Head of caudate nucleus (tissue), 42 donors: ENCODE measurements around the gene NAV2.

Source experiments
- DNase-seq, 42 donors: peaks; one replicate each; pipeline versions ENCODE4 v3.0.0 to v3.0.0-alpha.2; 2020 to 2021; ENCODE audit warnings: mixed read lengths in 7 of 42
- intact Hi-C: fragments of 100-400 bp; cut with DNase I; formaldehyde crosslinking; loops from one replicate; pipeline ENCODE4 v1.15.0; 2022

NAV2 gene

DNA sequence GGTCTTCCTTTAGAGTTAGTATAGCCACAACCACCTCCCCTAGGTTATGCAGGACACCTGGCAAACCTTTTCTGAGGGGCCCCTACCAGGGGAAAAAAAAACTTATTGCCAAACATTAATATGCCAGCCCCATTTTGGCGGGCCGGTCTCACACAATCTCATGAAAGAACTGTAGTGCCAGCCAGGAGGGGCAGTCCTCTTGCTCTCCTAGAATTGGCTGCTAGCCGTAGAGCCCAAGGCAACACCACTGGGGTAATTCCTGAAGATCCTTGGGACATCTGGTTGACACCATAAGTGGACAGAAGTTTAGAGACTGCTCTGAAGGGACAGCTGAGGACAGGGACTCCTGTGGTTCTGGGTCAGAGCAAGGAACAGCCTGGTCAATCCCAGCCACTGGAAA lies 24.2 kb downstream of the NAV2 start:
- DNase-seq = no peak
- intact Hi-C loops = no loop called here

DNA sequence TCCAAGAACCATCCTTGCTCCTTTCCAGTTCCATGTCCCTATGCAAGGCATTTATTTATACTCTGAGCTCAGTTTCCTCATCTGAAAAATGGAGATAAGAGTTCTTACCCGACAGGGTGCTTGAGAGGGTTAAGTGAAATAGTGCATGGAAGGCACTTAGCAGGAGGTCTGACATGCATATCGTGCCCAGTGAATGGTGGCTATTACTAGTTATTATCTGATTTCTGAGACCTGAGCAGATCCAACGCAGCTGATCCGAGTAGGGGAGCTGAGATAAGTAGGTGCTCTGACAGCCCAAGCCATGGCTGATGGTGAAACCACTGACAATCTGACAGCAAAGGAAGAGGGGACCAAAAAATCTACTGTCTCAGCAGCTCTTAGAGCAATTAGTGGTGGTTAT lies 24.9 kb downstream of the NAV2 start:
- intact Hi-C loops = no loop called here
- DNase-seq = no peak

DNA sequence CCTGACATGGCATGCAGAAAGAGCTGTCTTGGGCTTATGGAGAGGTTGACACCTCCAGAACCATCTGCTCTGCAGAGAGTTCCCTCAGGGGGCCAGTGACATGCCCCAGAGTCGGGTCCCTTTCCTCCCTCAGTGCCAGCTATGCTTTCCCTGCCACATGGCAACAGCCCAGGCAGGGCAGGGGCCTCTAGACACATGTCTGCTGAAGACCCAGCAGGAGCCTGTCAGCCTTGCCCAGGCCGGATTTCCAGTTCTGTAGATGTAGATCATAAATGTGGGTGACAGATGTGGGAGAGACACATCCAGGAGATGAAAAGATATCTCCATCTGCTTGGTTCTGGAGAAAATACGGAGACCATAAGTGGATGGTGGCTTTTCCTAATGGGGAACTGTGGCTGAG lies 25.5 kb downstream of the NAV2 start:
- intact Hi-C loops = no loop called here
- DNase-seq = no peak

DNA sequence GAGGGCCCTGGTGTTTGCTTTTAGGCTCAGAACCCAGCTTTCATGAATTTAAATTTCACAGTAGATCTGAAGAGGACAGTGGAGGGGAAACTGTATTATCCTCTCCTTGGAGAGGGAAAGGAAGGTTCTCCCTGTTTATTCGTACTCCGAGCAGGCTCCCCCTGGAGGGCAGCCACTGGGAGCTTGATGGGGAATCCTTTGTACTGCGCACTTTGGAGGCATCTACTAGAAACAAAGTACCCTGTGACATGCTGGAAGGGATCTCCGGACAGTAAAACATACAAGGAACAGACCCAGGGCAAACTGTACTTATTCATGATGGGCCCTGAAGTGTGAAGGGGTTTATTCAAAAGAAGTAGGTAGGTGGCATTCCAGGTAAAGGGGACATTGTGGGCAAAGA lies 27.2 kb downstream of the NAV2 start:
- peak in 37 of 42 donors; percentile 26 to 81 (median 67) for DNase-seq
- intact Hi-C loops = loop anchor here (10.0 kb wide), 1 partner anchor 165 kb away; no protein-coding TSS in a partner anchor

DNA sequence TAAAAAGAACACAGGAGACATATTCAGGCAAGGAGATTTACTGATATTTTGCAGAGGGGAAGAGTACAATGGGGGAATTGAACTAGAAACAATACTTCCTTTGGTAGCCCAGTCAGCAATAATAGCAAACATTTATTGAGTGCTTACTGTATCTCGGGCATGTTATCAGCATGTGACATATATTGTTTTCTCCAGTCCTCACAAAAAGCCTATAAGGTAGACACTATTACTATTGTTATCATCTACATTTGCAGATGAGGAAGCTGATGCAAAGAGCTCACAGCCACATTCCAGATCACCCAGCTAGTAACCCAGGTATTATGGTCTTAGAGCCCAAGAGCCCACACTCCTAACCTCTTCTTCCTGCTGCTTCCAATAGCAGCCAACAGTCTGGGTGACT lies 27.9 kb downstream of the NAV2 start:
- no peak for DNase-seq
- intact Hi-C loops = loop anchor here (10.0 kb wide), 1 partner anchor 164 kb away; no protein-coding TSS in a partner anchor

DNA sequence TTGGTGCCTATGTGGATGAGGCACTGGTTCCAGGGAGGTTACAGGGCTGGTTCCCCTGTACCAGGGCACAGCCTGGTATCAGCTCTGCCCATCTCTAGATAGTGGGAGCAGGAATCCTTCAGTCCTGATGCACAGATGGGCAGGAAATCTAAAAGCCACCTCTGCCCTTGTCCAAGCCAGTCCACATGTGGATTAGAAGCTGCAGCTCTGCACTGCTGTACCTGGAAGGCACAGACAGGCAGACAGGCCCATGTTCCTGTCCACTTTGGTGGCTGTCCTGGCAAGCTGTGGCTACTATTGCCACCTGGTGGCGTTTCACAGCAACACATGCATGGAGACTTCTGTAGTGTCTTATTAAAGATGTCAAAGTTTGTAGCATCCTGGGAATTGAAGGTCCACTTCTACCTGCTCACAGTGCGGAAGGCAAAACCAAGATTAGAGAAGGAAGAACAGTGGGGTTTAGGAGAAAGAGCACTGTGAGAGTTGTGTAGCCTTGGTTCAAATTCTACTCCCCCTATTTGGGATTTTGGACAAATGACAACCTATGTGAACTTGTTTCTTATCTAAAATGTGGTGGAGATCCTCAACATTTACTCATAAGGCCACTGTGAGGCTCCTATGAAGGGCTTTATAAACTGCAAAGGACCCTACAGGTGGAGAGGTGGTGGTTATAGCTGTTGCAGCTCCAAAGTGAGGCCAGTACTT lies 30.1 kb downstream of the NAV2 start:
- intact Hi-C loops = loop anchor here (2.0 to 10.0 kb wide), 2 partner anchors 162 to 184 kb away; no protein-coding TSS in a partner anchor
- DNase-seq = peak; percentile 45 to 92 (median 86)

DNA sequence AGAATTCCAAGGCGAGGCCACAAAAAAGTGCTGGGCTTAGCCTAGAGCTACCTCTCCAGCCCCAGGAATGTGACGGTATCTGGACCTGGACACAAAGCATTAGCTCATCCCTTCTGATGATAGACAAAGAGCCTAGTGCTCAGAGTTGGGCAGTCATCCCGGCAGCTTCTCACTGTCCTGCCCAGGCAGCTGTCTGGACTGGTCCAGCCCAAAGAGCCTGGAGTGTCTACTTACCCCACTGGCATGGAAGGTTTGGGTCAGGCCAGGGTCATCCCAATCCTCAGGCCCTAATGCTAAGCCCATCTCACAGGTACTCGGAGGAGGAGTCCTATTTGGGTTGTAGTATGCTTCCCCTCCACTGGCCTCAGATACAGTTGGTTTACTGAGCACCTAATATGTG lies 31.0 kb downstream of the NAV2 start:
- no peak for DNase-seq
- intact Hi-C loops = loop anchor here (2.0 to 10.0 kb wide), 2 partner anchors 161 to 185 kb away; no protein-coding TSS in a partner anchor

DNA sequence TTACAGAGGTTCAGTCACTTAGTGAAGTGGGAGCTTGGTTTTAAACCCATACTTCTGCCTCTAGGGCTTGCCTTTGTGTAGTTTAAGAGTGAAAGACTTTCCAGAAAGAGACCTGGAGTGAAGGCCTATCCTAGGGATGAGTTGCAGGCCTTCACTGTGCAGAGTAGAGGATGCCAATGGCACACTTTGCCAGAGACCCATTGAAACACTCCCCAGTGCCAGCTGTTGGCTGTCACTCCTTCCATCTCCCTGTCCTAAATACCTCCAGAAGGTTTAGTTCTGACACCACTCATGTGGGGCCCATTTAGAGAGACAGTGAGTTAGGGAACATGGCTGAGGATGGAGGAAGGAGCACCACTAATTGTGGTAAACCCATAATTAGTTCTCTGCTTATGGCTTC lies 31.5 kb downstream of the NAV2 start:
- intact Hi-C loops = loop anchor here (10.0 kb wide), 1 partner anchor 161 kb away; no protein-coding TSS in a partner anchor
- DNase-seq = no peak

DNA sequence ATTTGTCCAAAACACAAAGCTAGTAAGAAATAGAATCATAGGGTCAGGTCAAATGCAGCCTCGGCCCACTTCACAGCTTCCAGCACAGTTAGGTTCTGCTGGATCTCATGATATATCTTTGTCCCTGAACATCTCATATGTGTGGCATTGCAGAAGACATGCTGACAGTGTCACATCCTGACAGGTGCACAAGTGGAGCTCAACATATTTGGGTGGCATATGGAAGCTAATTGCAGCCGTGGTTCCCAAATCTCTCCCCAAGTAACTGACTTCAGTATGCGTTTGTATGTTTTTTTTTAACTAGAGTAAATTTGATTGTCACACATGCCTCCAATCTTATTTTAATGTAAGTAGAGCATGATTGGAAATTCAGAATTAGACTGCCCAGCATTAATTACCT lies 33.4 kb downstream of the NAV2 start:
- no peak for DNase-seq
- intact Hi-C loops = loop anchor here (10.0 kb wide), 1 partner anchor 159 kb away; no protein-coding TSS in a partner anchor

DNA sequence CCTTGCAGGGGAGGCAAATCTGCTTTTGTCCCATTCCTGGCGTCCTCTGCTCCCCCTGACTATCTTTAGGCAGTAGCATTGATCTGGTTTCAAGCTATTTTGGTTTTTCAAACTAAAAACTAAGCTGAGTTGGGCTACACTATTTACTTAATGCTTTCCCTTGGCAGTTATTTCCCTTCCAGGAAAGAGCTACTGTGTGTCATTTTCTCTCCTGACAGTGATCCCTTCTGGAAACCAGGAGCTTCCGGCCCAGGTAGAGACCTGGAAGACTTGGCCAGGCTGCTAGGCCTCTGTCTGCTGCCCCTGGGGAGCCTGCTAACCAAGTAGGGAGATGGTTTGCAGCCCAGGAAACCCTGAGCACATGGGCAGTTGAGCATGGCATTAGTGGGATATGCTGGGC lies 35.0 kb downstream of the NAV2 start:
- DNase-seq = no peak
- intact Hi-C loops = loop anchor here (10.0 kb wide), 1 partner anchor 157 kb away; no protein-coding TSS in a partner anchor

DNA sequence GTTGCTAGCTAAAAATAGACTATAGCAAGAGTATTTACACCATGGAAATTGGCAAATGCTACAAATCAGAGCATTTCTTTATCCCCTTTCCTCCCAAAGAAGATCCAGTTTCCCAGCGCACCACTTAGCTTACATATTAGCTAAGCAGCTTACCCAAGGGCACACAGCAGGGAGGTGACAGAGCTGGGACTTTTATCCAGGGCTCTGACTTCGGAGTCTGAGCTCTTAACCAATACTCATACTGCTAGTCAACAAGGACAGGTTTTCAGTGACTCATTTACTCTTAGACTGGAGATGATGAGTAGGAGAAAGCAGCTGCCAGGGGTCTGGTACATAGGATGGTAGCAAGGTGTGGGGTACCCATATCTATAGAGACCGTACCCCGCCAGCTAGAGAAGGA lies 38.4 kb downstream of the NAV2 start:
- intact Hi-C loops = no loop called here
- DNase-seq = no peak

DNA sequence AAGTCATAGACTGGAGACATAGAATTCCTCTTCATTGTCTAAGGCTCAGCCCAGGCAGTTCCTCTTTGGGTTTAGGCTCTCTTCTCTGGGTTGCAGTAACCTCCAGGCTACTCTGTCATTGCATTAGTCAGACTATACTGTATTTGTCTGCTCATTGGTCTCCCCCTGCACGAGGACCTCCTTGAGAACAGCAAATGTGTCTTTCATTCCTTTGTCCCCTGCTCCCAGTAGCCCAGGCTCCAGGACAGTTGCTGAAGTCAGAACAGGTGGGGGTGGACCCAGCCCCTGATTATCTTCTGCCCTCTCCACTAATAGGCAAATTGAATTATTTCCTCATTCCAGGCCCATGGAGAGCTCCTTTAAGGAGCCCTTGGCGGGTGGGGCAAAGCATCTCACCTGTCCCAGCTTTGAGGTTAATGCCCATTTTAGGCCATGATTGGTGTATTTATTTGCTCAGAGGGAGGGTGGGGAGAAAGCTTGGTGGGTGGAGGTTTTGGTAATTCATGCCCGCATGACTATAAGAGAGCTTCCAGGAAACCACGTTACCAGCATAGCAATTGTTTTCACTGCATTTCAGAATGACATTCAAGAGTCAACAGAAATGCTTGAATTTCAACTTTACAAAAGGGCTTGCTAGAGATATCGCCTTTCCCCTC lies 40.9 kb downstream of the NAV2 start:
- intact Hi-C loops = no loop called here

DNA sequence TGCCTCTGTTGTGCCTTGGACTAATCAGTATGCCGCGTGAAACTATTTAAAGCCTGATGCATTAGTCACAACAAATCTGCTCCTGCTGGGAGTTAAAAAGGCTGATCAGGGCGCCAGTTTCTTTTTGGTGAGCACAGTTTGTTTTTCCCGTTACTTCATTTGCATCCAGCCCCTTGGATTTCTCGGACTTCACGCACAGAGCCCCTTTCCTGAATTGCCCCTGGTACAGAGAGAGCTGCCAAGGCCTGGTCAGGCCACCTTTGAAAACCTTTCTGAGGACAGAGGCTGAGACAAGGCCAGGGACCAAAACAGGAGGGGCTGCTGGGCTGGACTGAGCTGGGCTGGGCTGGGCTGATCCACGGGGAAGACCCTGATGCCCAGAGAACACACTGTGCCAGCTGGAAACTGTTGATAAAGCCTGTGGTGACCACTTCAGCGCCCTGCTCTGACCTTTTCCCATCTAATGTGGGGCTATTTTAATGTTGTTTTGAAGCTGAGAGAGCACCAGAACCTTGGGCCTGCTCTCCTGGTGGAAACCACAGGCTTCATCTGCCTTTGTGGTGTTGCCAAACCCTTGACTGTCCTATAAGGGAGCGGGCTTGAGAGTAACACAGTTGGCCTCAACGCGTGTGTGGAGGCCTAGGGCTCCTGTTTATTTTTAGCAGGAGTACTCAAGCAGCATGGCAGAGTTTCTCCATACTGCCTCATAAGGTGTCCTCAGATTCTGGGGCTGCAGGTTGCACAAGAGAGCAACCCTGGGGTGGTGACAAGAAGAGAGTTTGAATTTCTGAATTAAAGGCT lies 44.2 kb downstream of the NAV2 start:
- DNase-seq = peak in 36 of 42 donors; percentile 15 to 85 (median 55)
- intact Hi-C loops = no loop called here

More for the DNA sequence above, 40.9 kb downstream of the NAV2 start:
- DNase-seq = no peak

DNA sequence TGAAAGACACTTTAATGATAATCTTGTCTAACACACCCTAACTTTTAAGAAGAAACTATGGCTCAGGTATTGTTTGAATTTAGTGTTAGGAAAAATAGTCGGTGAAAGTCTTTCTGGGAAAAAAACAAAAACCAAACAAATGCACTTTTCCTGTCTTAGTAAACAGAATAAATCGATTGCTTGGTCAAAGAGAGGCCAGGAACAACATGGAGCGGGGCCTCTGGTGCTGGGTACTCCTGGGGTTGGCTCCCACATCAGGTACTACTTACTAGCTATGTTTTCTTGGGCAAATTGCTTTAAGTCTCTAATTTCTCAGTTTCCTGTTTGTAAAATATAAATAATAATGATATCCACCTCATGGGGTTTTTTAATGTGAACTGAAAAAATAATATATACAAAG lies 46.8 kb downstream of the NAV2 start:
- no peak for DNase-seq
- intact Hi-C loops = no loop called here

DNA sequence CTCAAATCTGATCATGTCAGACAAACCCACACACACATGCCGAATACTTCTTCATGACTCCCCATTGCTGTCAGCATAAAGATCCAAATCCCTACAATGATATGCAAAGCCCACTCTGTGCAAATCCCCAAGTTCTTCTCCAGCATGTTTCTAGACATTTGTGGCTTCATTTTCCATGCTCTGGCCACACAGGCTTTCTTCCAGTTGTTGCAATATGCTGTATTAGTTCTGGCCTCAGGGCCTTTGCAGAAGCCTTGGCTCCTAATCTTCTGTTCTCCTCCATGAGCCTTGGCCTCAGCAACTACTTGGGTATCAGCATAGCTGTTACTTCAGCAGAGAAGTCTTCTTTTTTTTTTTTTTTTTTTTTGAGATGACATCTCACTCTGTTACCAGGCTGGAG lies 49.6 kb downstream of the NAV2 start:
- no peak for DNase-seq
- intact Hi-C loops = loop anchor here (10.0 kb wide), 1 partner anchor 113 kb away; no protein-coding TSS in a partner anchor

DNA sequence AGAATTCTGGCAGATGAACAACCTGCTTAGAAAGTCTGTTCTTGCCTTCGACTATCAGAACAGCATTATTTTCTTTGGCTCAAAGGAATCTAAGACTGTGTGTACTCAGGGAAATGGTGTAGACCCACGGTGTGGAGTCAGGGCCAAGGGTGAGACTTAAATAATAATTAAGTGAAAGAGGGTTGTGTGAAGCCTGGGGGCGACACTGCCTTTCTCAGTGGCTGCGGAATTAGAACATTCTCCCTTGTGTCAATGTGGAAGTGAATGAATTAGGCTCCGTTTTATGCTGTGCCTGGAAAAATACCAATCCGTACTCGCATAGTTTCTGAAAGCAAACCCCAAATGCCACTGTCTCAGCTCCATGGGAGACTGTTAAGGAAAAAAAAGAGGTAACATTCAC lies 50.7 kb downstream of the NAV2 start:
- peak in 3 of 42 donors; percentile 36 to 54 (median 50) for DNase-seq
- intact Hi-C loops = loop anchor here (10.0 kb wide), 1 partner anchor 111 kb away; no protein-coding TSS in a partner anchor

DNA sequence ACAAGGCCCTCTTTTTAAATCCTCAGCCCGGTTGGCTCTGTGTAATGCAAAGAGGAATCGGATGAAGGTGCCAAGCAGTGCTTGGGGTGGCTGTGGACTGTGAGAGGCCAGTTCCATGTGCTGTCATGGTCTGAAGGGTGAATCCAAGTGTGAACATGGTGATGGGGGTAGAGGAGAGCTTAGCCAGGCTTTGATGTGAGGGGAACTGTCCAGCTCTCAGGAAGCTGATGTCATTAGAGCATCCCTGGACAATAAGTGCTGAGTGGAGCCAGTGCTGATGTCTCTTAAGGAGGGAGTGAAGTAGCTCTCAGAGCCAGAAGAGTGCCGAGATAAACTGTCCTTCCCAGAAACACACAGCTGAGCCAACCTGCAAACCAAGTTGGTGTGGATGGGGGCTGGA lies 53.6 kb downstream of the NAV2 start:
- DNase-seq = no peak
- intact Hi-C loops = loop anchor here (10.0 kb wide), 1 partner anchor 109 kb away; no protein-coding TSS in a partner anchor

DNA sequence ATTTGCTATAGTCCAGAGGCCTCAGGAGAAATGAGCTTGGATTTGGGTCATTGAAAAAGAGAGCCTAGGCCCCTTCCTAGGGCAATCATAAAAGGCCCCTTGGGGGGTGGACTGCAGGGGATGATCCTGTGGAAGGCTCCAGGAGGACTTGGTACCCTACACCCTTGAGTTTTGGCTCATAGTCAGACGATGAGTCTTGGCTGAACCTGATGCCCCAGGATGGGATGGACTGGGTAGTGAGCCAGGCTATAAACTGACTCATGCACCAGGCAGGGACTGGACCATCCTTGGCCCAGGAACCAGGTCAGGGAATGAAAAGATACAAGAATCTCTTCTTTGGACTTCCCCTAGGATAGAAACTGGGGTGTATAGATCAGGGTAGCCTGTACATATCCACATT lies 54.2 kb downstream of the NAV2 start:
- no peak for DNase-seq
- intact Hi-C loops = loop anchor here (10.0 kb wide), 1 partner anchor 108 kb away; no protein-coding TSS in a partner anchor

DNA sequence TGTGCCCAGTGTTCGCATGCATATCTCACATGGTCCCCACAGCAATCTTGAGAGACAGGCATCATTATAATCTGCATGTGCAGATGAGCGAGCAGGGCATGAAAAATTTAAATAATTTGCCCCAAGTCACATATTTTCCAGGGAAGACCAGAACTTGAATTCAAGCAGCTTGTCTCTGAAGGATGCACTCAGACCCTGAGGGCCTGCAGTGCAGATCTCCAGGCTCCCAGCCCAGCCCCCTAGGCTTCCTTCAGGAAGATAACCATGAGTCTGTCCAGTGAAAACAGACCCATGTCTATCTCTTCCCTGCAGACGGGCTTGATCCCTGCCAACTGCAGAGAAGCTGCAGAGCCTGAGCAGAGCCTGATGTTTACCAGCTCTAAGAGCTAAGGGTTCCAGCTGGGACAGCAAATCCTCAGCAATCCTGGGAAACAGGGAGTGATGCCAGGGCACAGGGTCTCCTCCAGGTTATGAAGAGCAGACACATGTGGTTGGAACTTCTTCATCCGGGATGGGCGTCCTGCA lies 55.1 kb downstream of the NAV2 start:
- intact Hi-C loops = loop anchor here (10.0 kb wide), 1 partner anchor 107 kb away; no protein-coding TSS in a partner anchor
- DNase-seq = peak in 2 of 42 donors; percentile 19 to 26
